Lower leg skin (tissue), 4 donors: ENCODE data around the gene RAB3D. TPM values are rescaled to one million over a fixed set of nuclear protein-coding genes. Genes with fewer than 3 reads are reported as not detected.

Experiments used
- DNase-seq, 2 donors: peaks; one replicate each; pipeline ENCODE4 v3.0.0-alpha.2; 2019; ENCODE audit warnings: low spot score in 2 of 2
- H3K4me3 ChIP-seq: fragments of 200-600 bp; sonication (generic); 2 replicates; pipeline ENCODE4 v1.5.1; 2017; ENCODE audit warnings: mild to moderate bottlenecking, low read depth; ENCODE audit not compliant: poor library complexity, severe bottlenecking
- POLR2A ChIP-seq, 2 donors: fragments of 450-650 bp; IDR thresholded peaks; one replicate each; pipeline ENCODE4 v1.6.1; 2016 to 2017; ENCODE audit warnings: antibody characterized with exemption in 2 of 2, mild to moderate bottlenecking in 1 of 2, moderate library complexity in 1 of 2
- WGBS, 2 donors: methylation state at CpG; one replicate each; pipeline ENCODE4 v1.1.5; 2018; 5-methylcytosine and 5-hydroxymethylcytosine counted together
- intact Hi-C: fragments of 100-400 bp; cut with DNase I; formaldehyde crosslinking; loops from one replicate; pipeline ENCODE4 v1.15.0; 2023; ENCODE audit warnings: low total_unique reads
- total RNA-seq, 4 donors: library from RNA; depleted of rRNA; stranded (reverse); fragments of >200 nt; gene quantifications; one replicate each; pipeline ENCODE4 v1.1.0, GENCODE V29; 2016
- TF ChIP-seq, protein P1 (sequence below), 3 donors: fragments of 450-650 bp; IDR thresholded peaks; one replicate each; pipeline ENCODE4 v1.5.1; 2016; ENCODE audit warnings: antibody characterized with exemption in 3 of 3, mild to moderate bottlenecking in 3 of 3, moderate library complexity in 2 of 3

RAB3D gene
- total RNA-seq, 4 donors from 2014 or later, result 88.6 to 107 (median 98.0) TPM

DNA sequence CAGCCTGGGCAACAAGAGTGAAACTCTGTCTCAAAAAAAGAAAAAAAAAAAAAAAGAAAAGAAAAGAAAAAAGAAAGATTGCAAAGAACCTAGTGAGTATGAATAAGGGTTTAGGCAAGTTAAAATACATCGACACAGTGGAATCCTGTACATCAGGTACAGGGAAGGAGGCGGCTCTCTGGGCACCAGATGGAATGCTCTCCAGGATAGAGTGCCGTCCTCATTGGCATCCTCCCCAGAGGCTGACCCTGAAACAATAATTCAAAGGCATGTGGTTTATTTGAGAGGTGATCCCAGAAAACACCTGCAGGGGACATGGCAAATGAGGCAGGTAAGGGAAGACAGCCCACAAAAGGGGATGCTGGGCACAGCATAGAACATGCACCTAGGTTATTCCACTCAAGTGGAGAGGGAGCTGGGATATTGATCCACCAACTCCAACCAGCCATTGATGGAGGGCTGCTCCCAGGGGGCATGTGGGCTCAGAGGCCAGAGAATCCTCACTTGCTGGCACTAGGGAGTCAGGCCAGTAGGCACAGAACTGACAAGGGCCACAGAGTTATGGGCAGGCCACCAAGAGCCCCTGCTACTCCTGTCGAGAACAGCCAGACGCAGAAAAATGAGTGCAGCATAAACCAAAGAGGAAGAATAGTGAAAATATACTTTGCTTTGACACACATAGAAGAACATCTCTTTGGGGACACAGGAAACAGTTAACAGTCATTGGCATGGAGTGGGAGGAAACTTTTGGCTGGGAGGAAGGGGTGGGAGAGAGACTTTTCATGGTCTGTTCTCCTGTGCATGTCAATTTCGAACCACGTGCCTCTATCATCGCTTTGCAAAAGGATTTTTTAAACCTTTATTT, 39.3 kb downstream of the RAB3D start:
- intact Hi-C loops, result no loop called here
- no peak for DNase-seq
- WGBS, 2 donors, result 75 to 76% methylated on average over 8 of the region's 8 CpGs
- no peak overlapping the region for H3K4me3 ChIP-seq
- TF ChIP-seq POLR2A (IDR thresholded peaks at IDR 0.05), result no peak
- TF ChIP-seq, protein P1, sequence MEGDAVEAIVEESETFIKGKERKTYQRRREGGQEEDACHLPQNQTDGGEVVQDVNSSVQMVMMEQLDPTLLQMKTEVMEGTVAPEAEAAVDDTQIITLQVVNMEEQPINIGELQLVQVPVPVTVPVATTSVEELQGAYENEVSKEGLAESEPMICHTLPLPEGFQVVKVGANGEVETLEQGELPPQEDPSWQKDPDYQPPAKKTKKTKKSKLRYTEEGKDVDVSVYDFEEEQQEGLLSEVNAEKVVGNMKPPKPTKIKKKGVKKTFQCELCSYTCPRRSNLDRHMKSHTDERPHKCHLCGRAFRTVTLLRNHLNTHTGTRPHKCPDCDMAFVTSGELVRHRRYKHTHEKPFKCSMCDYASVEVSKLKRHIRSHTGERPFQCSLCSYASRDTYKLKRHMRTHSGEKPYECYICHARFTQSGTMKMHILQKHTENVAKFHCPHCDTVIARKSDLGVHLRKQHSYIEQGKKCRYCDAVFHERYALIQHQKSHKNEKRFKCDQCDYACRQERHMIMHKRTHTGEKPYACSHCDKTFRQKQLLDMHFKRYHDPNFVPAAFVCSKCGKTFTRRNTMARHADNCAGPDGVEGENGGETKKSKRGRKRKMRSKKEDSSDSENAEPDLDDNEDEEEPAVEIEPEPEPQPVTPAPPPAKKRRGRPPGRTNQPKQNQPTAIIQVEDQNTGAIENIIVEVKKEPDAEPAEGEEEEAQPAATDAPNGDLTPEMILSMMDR (IDR thresholded peaks at IDR 0.05), result no peak

DNA sequence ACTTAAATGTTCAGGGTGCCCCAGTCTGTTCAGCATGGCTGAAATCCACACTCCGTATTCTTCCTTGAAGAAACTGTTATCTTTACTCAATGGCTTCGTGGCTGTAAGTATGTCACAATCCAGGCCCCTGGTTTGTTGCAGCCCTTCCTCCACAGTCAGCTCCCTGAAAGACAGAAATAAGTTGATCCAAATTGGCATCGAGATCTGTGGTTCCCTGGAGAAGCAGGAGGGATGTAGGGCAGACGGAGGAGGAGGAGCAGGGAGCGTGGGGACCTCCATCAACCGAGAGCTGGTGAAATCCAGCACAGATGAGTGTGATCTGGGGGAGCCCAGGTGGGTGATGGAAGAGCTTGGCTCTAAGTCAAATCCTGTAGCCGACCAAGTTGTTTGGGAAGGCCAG, 43.2 kb downstream of the RAB3D start:
- intact Hi-C loops, result no loop called here
- DNase-seq, result no peak
- 32 to 40% methylated on average over 7 of the region's 7 CpGs for WGBS, 2 donors

DNA sequence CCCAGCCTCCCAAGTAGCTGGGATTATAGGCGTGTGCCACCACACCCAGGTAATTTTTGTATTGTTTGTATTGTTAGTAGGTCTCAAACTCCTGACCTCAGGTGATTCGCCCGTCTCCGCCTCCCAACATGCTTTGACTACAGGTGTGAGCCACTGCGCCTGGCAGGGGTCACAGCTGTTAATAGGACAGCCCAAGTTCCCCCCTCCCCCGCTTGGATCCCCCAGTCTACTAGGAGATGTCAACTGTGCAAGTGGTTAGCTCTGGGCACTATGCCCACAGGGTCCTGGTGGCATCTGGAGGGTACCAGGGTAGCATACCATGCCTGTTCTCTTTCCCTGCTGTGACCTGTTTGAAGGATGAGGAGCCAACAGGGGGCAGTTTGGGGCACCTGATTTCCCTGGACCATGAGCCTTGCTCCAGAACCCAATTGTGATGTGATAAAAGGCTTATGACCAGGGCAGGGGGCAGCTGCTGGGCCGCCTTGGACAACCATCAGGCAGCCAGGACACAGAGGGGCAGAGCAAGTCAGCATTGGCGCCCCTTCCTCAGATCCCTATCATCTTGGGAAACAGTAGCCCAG, 43.7 kb downstream of the RAB3D start, which contains the start of gene TSPAN16:
Gene TSPAN16, plus strand, starts transcription at position 496 of the 581 bp plus-strand sequence. CDS start 138 bp downstream, outside the sequence.
- WGBS, 2 donors, result 71 to 74% methylated on average over 8 of the region's 8 CpGs
- TF ChIP-seq, protein P1 (IDR thresholded peaks at IDR 0.05), result no peak
- TF ChIP-seq POLR2A (IDR thresholded peaks at IDR 0.05), result no peak
- intact Hi-C loops, result no loop called here
- DNase-seq, result no peak
- H3K4me3 ChIP-seq, result no peak within 1 kb of the TSS

More for the DNA sequence above, 43.2 kb downstream of the RAB3D start:
- TF ChIP-seq, protein P1 (IDR thresholded peaks at IDR 0.05), result no peak
- TF ChIP-seq POLR2A (IDR thresholded peaks at IDR 0.05), result no peak
- H3K4me3 ChIP-seq, result no peak overlapping the region

DNA sequence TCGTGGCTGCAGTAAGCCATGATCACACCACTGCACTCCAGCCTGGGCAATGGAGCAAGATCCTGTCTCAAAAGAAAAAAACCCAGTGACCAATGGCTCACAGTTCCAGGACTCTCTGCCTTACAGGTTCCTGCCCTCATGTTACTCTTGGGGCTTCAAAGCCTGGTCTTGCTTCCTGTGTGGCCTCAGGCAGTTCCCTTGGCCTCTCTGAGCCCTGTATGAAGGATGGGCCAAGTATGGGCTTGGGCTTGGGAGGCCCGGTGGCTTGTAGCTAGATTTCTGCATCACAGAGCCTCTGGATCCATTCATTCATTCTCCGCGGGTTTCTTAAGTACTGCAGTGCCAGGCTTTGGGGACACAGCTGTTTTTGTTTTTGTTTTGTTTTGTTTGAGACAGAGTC, 44.3 kb downstream of the RAB3D start:
- no peak overlapping the region for H3K4me3 ChIP-seq
- intact Hi-C loops, result no loop called here
- TF ChIP-seq POLR2A (IDR thresholded peaks at IDR 0.05), result no peak
- TF ChIP-seq, protein P1 (IDR thresholded peaks at IDR 0.05), result no peak
- WGBS, 2 donors, result 74 to 77% methylated on average over 4 of the region's 4 CpGs
- DNase-seq, result no peak

DNA sequence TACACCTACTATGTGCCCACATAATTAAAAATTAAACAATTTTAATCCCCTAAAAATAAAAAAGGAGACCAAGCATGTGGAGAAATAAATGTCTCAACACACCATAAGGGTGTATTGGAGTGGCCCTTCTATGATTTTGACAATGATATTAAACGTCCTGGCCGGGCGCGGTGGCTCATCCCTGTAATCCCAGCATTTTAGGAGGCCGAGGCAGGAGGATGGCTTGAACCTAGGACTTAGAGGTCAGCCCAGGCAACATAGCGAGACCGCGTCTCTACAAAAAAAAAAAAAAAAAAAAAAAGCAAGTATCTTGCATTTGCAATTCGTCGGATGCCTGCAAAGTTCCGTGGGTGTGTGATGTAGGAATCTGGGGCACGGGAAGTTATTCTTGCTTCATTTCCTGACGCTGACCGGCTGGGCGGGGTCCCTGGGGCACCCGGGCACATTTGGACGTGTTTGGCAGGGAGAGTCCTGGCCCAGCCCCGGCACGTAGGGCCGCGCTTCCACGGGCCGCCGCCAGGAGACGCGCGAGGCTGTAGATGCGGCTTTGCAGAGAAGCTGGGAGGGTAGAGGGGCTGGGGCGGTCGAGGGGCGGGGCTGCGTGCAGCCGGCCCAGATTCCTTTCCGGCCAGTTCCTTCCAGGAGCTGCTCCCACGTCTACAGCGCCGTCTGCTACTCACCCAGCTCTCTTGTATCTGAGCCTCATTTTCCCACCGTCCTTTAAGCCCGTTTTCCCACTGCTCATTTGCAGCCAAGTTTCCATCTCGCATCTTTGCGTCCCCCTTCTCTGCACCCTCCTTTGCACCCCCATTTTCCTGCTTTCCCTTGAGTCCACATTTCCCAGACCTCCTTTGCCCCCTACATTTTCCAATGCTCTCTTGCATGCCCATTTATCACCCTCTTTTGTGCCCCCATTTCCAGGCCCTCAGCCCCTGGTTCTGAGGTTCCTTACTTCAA, 45.7 kb downstream of the RAB3D start:
- DNase-seq, result peak; percentile 95 to 99
- whole genome bisulfite sequencing, 2 donors, result 2% methylated on average over 40 to 41 of the region's 41 CpGs
- TF ChIP-seq, protein P1 (IDR thresholded peaks at IDR 0.05), result peak in 1 of 3 donors; percentile 97
- TF ChIP-seq POLR2A (IDR thresholded peaks at IDR 0.05), result no peak
- H3K4me3 ChIP-seq, result no peak overlapping the region
- intact Hi-C loops, result no loop called here
